Neural progenitor cell (in vitro differentiated cells): ENCODE measurements around the gene IQGAP1. TPM values are rescaled to one million over a fixed set of nuclear protein-coding genes. Genes with fewer than 3 reads are reported as not detected.
"Not testable (repeated sequence)": the region's sequence is repeated elsewhere in the genome, so short reads cannot be mapped to it uniquely, and the experiment has no call there.

Experiments used
- DNase-seq: peaks from one replicate; pipeline ENCODE4 v3.0.0-alpha.2; 2016; ENCODE audit warnings: low spot score
- H2AFZ ChIP-seq: fragments of 200-600 bp; sonication (generic); replicated peaks from 2 replicates; pipeline ENCODE4 v1.6.1; 2016; ENCODE audit warnings: antibody characterized with exemption
- H3F3A ChIP-seq: fragments of 200-600 bp; sonication (generic); 2 replicates; pipeline ENCODE4 v1.6.1; 2016; ENCODE audit warnings: antibody characterized with exemption, low read depth
- H3K27ac ChIP-seq: fragments of 200-600 bp; sonication (generic); 2 replicates; pipeline ENCODE4 v1.5.1; 2016; ENCODE audit warnings: mild to moderate bottlenecking
- H3K27me3 ChIP-seq: fragments of 200-600 bp; sonication (generic); 2 replicates; pipeline ENCODE4 v1.6.1; 2016; ENCODE audit warnings: mild to moderate bottlenecking, moderate library complexity
- H3K36me3 ChIP-seq: fragments of 200-600 bp; sonication (generic); 2 replicates; pipeline ENCODE4 v1.5.1; 2016
- H3K4me1 ChIP-seq: fragments of 200-600 bp; sonication (generic); 2 replicates; pipeline ENCODE4 v1.6.1; 2016; ENCODE audit warnings: mixed run types
- H3K4me2 ChIP-seq: fragments of 200-600 bp; sonication (generic); 2 replicates; pipeline ENCODE4 v1.6.1; 2016
- H3K4me3 ChIP-seq: fragments of 200-600 bp; sonication (generic); 2 replicates; pipeline ENCODE4 v1.5.1; 2016
- H3K79me2 ChIP-seq: fragments of 200-600 bp; sonication (generic); 2 replicates; pipeline ENCODE4 v1.6.1; 2016; ENCODE audit warnings: low read depth
- H3K9ac ChIP-seq: fragments of 200-600 bp; sonication (generic); 2 replicates; pipeline ENCODE4 v1.6.1; 2016
- H3K9me3 ChIP-seq: fragments of 200-600 bp; sonication (generic); 2 replicates; pipeline ENCODE4 v1.5.1; 2016; ENCODE audit warnings: low read depth
- H4K20me1 ChIP-seq: fragments of 200-600 bp; sonication (generic); 2 replicates; pipeline ENCODE4 v1.6.1; 2016; ENCODE audit warnings: low read depth
- H3K27ac Mint-ChIP-seq: 3 replicates; pipeline ENCODE4 v1.8.0; 2021; ENCODE audit warnings: mixed read lengths
- H3K27me3 Mint-ChIP-seq: 2 replicates; pipeline ENCODE4 v1.8.0; 2022; ENCODE audit warnings: low read depth, mild to moderate bottlenecking, inconsistent platforms, moderate library complexity, mixed read lengths; ENCODE audit not compliant: insufficient read depth
- H3K36me3 Mint-ChIP-seq: 3 replicates; pipeline ENCODE4 v1.8.0; 2021; ENCODE audit warnings: mixed read lengths
- H3K4me1 Mint-ChIP-seq: 3 replicates; pipeline ENCODE4 v1.8.0; 2021; ENCODE audit warnings: mixed read lengths
- H3K4me3 Mint-ChIP-seq: 3 replicates; pipeline ENCODE4 v1.8.0; 2021; ENCODE audit warnings: mild to moderate bottlenecking, moderate library complexity, mixed read lengths
- H3K9me3 Mint-ChIP-seq: 3 replicates; pipeline ENCODE4 v1.8.0; 2020; ENCODE audit warnings: mixed read lengths
- EZH2 ChIP-seq: fragments of 200-600 bp; sonication (generic); IDR thresholded peaks from 2 replicates; pipeline ENCODE4 v1.6.1; 2017; ENCODE audit warnings: antibody characterized with exemption, mild to moderate bottlenecking, moderate library complexity
- EZH2phosphoT487 ChIP-seq: fragments of 200-600 bp; sonication (generic); IDR thresholded peaks from 2 replicates; pipeline ENCODE4 v1.6.1; 2017; ENCODE audit warnings: antibody characterized with exemption
- total RNA-seq: library from RNA; depleted of rRNA; stranded (reverse); fragments of >200 nt; gene quantifications from 2 replicates; pipeline ENCODE4 v1.2.3, GENCODE V29; 2015; ENCODE audit warnings: low replicate concordance
- TF ChIP-seq, protein P1 (sequence below): fragments of 200-600 bp; sonication (generic); IDR thresholded peaks from 2 replicates; pipeline ENCODE4 v1.5.1; 2017; ENCODE audit warnings: antibody characterized with exemption, mild to moderate bottlenecking

Gene IQGAP1
- total RNA-seq, 1 donor from 2014 or later: 44.8 TPM

- no peak overlapping the region for H3K27ac Mint-ChIP-seq
- Histone ChIP-seq H3K9me3 (no peaks in the 10 kb centered on the region), H3K4me3 (no peak overlapping the region), H3K79me2 (no peaks in the 10 kb centered on the region), H3F3A (no peaks in the 10 kb centered on the region), H3K9ac (no peak overlapping the region), H3K4me2 (no peak overlapping the region), H3K27ac (no peak overlapping the region), H4K20me1 (no peaks in the 10 kb centered on the region), H3K27me3 (no peaks in the 10 kb centered on the region), H3K4me1 (no peaks in the 10 kb centered on the region), H3K36me3 (no peaks in the 10 kb centered on the region), H2AFZ (no peak overlapping the region)
- no peak for DNase-seq
- no peaks in the 10 kb centered on the region for H3K4me1 Mint-ChIP-seq
- H3K4me3 Mint-ChIP-seq: no peak overlapping the region
- no peaks in the 10 kb centered on the region for H3K9me3 Mint-ChIP-seq
- no peaks in the 10 kb centered on the region for H3K27me3 Mint-ChIP-seq
- TF ChIP-seq, protein P1, sequence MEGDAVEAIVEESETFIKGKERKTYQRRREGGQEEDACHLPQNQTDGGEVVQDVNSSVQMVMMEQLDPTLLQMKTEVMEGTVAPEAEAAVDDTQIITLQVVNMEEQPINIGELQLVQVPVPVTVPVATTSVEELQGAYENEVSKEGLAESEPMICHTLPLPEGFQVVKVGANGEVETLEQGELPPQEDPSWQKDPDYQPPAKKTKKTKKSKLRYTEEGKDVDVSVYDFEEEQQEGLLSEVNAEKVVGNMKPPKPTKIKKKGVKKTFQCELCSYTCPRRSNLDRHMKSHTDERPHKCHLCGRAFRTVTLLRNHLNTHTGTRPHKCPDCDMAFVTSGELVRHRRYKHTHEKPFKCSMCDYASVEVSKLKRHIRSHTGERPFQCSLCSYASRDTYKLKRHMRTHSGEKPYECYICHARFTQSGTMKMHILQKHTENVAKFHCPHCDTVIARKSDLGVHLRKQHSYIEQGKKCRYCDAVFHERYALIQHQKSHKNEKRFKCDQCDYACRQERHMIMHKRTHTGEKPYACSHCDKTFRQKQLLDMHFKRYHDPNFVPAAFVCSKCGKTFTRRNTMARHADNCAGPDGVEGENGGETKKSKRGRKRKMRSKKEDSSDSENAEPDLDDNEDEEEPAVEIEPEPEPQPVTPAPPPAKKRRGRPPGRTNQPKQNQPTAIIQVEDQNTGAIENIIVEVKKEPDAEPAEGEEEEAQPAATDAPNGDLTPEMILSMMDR: no peak
- TF ChIP-seq EZH2 (no peak), EZH2phosphoT487 (no peak)
- H3K36me3 Mint-ChIP-seq: peaks cover 30% of the 10 kb centered on the region
Measured at GRCh38 chr15:90497912-90498311, 109.9 kb downstream of the IQGAP1 start.

DNA sequence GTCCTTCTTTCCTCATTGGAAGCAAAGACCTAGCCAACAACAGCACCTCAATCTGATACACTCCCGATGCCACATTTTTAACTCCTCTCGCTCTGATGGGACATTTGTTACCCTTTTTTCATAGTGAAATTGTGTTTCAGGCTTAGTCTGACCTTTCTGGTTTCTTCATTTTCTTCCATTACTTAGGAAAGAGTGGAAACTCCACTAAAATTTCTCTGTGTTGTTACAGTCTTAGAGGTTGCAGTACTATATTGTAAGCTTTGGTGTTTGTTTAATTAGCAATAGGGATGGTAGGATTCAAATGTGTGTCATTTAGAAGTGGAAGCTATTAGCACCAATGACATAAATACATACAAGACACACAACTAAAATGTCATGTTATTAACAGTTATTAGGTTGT lies 112.1 kb downstream of the IQGAP1 start:
- Mint-ChIP-seq H3K4me3 (no peak overlapping the region), H3K27me3 (no peaks in the 10 kb centered on the region), H3K27ac (no peak overlapping the region), H3K36me3 (peaks cover 18% of the 10 kb centered on the region), H3K4me1 (no peaks in the 10 kb centered on the region), H3K9me3 (no peaks in the 10 kb centered on the region)
- Histone ChIP-seq H3K4me2 (no peak overlapping the region), H2AFZ (no peak overlapping the region), H3K4me3 (no peak overlapping the region), H4K20me1 (no peaks in the 10 kb centered on the region), H3K9me3 (no peaks in the 10 kb centered on the region), H3K27me3 (no peaks in the 10 kb centered on the region), H3F3A (no peaks in the 10 kb centered on the region), H3K4me1 (no peaks in the 10 kb centered on the region), H3K9ac (no peak overlapping the region), H3K27ac (no peak overlapping the region), H3K36me3 (no peaks in the 10 kb centered on the region), H3K79me2 (no peaks in the 10 kb centered on the region)
- no peak for DNase-seq
- no peak for TF ChIP-seq EZH2
- TF ChIP-seq, protein P1: no peak
- no peak for TF ChIP-seq EZH2phosphoT487

- Histone ChIP-seq H3K4me2 (no peak overlapping the region), H3F3A (no peaks in the 10 kb centered on the region), H3K27me3 (no peaks in the 10 kb centered on the region), H4K20me1 (no peaks in the 10 kb centered on the region), H3K9ac (no peak overlapping the region), H3K4me1 (no peaks in the 10 kb centered on the region), H2AFZ (no peak overlapping the region), H3K27ac (no peak overlapping the region), H3K79me2 (no peaks in the 10 kb centered on the region), H3K36me3 (no peaks in the 10 kb centered on the region), H3K4me3 (no peak overlapping the region), H3K9me3 (no peaks in the 10 kb centered on the region)
- no peaks in the 10 kb centered on the region for H3K4me1 Mint-ChIP-seq
- no peak overlapping the region for H3K27ac Mint-ChIP-seq
- H3K9me3 Mint-ChIP-seq: no peaks in the 10 kb centered on the region
- TF ChIP-seq EZH2phosphoT487 (no peak), EZH2 (no peak)
- TF ChIP-seq, protein P1: no peak
- DNase-seq: no peak
- no peaks in the 10 kb centered on the region for H3K27me3 Mint-ChIP-seq
- H3K4me3 Mint-ChIP-seq: no peak overlapping the region
- peaks cover 14% of the 10 kb centered on the region for H3K36me3 Mint-ChIP-seq
Measured at GRCh38 chr15:90501898-90502297, 113.9 kb downstream of the IQGAP1 start.

- not testable (repeated sequence) for H3K36me3 Mint-ChIP-seq, H3K27ac ChIP-seq, H3K4me2 ChIP-seq, H2AFZ ChIP-seq, H4K20me1 ChIP-seq, H3F3A ChIP-seq, H3K27ac Mint-ChIP-seq, H3K27me3 Mint-ChIP-seq, H3K9me3 ChIP-seq, H3K4me3 Mint-ChIP-seq, H3K79me2 ChIP-seq, H3K4me1 ChIP-seq, H3K4me3 ChIP-seq, H3K9ac ChIP-seq, H3K27me3 ChIP-seq, H3K36me3 ChIP-seq, H3K4me1 Mint-ChIP-seq, H3K9me3 Mint-ChIP-seq, DNase-seq
Measured at GRCh38 chr15:90510781-90511180, 122.7 kb downstream of the IQGAP1 start.

GRCh38 chr15:90511211-90511618 lies 123.2 kb downstream of the IQGAP1 start:
- not testable (repeated sequence) for H3K27ac ChIP-seq, H3K36me3 ChIP-seq, DNase-seq, H3K4me2 ChIP-seq, H3K27me3 Mint-ChIP-seq, H3K4me3 Mint-ChIP-seq, H3K9me3 Mint-ChIP-seq, H3K4me1 ChIP-seq, H3K36me3 Mint-ChIP-seq, H3K79me2 ChIP-seq, H3K27ac Mint-ChIP-seq, H4K20me1 ChIP-seq, H3F3A ChIP-seq, H3K9ac ChIP-seq, H2AFZ ChIP-seq, H3K9me3 ChIP-seq, H3K4me3 ChIP-seq, H3K27me3 ChIP-seq, H3K4me1 Mint-ChIP-seq
